ENCODE data around the gene NECTIN2.
"Not testable (repeated sequence)": the region's sequence is repeated elsewhere in the genome, so short reads cannot be mapped to it uniquely, and the experiment has no call there.

Gene NECTIN2

GRCh38 chr19:44817725-44818465, 28.2 kb upstream of the NECTIN2 start:
- DNase-seq: no peak

DNA sequence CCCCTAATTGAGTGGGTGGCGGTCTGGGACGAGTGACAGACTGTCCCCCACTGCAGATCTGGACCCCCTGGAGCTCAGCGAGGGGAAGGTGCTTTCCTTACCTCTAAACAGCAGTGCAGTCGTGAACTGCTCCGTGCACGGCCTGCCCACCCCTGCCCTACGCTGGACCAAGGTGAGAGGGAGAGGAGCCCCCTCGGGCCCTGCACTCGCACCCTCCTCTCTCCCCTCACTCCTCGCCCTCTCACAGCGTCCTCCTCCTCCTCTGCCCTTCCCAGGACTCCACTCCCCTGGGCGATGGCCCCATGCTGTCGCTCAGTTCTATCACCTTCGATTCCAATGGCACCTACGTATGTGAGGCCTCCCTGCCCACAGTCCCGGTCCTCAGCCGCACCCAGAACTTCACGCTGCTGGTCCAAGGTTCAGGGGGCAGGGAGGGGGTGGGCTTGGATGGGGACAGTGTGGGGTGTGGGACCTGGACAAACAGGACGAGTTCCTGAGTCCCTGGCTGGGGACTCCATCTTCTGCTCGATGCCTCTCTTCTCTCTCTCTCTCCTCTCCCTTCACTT, 27.5 kb upstream of the NECTIN2 start:
- no peak for DNase-seq

GRCh38 chr19:44819246-44819832, 26.8 kb upstream of the NECTIN2 start:
- DNase-seq: no peak

GRCh38 chr19:44820648-44821609, 25.2 kb upstream of the NECTIN2 start:
- no peak for DNase-seq

DNA sequence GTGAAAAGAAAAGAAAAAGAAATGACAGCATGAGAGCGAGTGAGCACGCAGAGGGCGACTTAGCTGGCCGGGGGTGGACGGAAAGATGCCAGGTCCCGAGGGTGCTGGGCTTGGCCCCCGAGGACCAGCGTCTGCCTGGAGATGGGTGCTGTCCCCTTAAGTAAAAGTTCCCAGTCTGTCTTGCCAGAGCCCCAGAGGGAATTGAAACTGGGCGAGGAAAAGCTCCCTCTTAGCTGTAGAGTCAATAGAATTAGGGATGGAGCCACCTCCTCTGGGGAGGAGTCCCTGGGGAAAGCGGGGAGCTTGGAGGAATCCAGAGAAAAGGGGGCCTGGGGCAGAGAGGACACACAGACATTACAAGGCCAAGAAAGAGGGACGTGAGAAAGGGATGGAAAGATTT, 23.9 kb upstream of the NECTIN2 start:
- DNase-seq: no peak

- DNase-seq: no peak
These were observed 23.3 kb upstream of the NECTIN2 start for GRCh38 chr19:44822670-44823372.

DNA sequence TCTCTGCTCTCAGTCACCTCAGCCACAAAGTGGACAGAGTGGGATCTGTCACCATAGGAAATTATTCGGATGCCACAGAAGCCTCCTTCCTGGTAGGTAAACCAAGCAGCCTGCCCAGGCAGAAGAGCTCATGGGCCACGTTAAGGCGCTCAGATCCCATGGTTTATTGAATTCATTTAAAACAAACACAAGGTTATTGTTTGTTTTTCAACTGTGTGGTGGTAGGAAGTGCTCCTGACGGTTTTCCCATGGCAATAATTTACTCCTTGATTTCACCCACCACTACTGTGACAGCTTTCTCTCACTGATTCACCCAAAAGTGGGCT, 22.8 kb upstream of the NECTIN2 start:
- DNase-seq: no peak

- DNase-seq: no peak
These were observed 21.3 kb upstream of the NECTIN2 start for GRCh38 chr19:44824761-44825160.

DNA sequence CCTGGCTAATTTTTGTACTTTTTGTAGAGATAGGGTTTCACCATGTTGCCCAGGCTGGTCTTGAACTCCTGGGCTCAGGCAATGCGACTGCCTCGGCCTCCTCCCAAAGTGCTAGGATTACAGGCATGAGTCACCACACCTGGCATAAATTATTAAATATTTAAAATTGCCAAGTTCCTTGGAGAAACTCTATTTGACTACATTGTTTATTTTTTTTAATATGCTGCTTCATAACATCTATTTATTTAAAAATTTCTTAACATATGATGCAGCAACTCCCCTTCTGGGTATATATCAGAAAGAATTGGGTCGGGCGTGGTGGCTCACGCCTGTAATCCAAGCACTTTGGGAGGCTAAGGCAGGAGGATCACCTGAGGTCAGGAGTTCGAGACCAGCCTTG, 13.2 kb upstream of the NECTIN2 start:
- DNase-seq: not testable (repeated sequence)

GRCh38 chr19:44834399-44834798, 11.7 kb upstream of the NECTIN2 start:
- DNase-seq: not testable (repeated sequence)

DNA sequence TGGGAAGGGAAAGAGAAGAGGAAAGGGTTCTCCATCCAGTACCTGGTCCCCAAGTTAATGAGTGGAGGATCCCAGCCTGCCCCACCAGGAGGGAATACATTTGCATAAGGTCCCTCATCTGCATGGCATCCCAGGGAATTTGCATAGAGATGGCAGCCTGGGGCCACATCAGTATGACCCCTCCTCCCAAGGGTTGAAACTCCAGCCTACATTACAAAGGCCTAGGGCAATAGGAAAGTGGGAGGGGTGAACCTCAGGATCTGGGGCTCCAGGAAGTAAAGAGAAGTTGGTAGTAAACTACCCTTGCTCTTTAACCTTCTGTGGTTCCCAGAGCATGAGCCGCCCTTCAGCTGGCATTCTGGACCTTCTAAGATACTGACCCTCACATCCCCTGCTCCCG, 6.8 kb upstream of the NECTIN2 start:
- no peak for DNase-seq

DNA sequence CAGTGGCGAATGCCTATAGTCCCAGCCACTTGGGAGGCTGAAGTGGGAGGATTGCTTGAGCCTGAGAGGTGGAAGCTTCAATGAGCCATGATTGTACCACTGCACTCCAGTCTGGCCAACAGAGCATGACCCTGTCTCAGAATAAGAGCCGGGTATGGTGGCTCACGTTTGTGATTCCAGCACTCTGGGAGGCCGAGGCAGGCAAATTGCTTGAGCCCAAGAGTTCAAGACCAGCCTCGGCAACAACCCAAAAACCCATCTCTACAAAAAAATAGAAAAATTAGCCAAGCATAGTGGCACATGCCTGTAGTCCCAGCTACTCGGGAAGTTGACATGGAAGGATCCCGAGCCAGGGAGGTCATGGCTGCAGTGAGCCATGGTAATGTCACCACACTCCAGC, 5.3 kb upstream of the NECTIN2 start:
- no peak for DNase-seq

GRCh38 chr19:44841231-44841630, 4.9 kb upstream of the NECTIN2 start:
- DNase-seq: no peak

GRCh38 chr19:44845286-44845611, 848 bp upstream of the NECTIN2 start:
- no peak for DNase-seq

- no peak for DNase-seq
These were observed 502 bp downstream of the NECTIN2 start for GRCh38 chr19:44846455-44847143.

DNA sequence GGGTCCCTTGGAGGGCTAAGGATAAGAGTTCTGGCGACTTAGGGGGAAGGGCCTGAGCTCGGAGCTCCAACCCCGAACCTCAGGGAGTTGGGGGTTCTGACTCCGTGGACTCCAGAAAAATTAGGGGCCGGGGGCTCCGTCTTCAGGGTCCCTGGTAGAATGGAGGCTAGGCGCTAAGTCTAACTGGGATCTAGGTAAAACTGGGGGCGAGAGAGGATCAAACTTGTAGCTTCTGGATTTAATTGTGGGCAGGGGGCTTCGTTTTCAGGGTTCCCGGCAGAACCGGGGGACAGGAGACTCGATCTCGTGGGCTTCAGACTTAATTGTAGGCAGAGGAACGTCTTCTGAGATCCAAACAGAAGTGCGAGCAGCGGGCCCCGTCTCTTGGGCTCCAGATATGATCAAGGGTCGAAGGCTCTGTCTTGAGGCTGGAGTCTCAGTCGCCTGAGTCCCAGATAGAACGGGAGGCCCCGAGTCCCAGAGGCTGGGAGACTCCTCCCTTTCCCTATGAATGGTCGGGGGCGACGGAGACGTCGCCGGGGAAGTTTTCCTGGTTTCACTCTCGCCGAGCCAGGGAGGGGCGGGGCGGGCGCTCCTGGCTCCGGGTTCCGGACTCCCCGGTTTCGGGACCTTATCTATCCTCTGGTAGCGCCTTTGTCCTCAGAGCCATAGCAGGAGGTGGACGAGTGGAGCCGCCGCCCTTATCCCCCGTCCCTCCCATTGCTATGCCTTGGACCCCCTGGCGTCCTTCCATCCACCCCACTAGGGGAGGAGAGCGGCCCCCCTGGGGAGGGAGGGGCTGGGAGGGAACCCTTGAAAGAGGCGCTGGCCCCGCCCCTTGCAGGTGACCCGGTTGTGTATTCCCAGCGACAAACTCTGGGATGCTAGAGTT, 1.3 kb downstream of the NECTIN2 start:
- peak in 1 of 2 experiments; percentile 13 for DNase-seq

- no peak for DNase-seq
These were observed 2.1 kb downstream of the NECTIN2 start for GRCh38 chr19:44848036-44848811.

GRCh38 chr19:44848812-44849447, 2.8 kb downstream of the NECTIN2 start:
- DNase-seq: no peak

- DNase-seq: no peak
These were observed 4.6 kb downstream of the NECTIN2 start for GRCh38 chr19:44850641-44851109.

GRCh38 chr19:44851427-44851826, 5.3 kb downstream of the NECTIN2 start:
- DNase-seq: peak in 1 of 2 experiments; percentile 16

Measured in Kasumi-1 (cell line).